Activated T-helper 2 cell treated with anti-CD3 and anti-CD28 coated beads, Interferon-gamma antibody, Interleukin-2, Interleukin-4, amounts not matched to agents 10 μg/mL and 5 μg/mL and 100 μg/mL, durations not matched to agents 14 hours and 24 hours and 36 hours (primary cell): Measurements from ENCODE around the gene CARMIL1. TPM values are rescaled to one million over a fixed set of nuclear protein-coding genes. Genes with fewer than 3 reads are reported as not detected.

Experiments used
- DNase-seq: peaks from one replicate; pipeline ENCODE4 v3.0.0; 2021; ENCODE audit warnings: low spot score
- H3K27ac Mint-ChIP-seq: one replicate; pipeline ENCODE4 v1.8.0; 2021; ENCODE audit warnings: mixed read lengths
- H3K27me3 Mint-ChIP-seq: one replicate; pipeline ENCODE4 v1.8.0; 2021; ENCODE audit warnings: low read depth, mixed read lengths
- H3K36me3 Mint-ChIP-seq: one replicate; pipeline ENCODE4 v1.8.0; 2021; ENCODE audit warnings: low read depth, mixed read lengths
- H3K4me1 Mint-ChIP-seq: one replicate; pipeline ENCODE4 v1.8.0; 2021; ENCODE audit warnings: low read depth, mixed read lengths
- H3K4me3 Mint-ChIP-seq: one replicate; pipeline ENCODE4 v1.8.0; 2021; ENCODE audit warnings: low read depth, mild to moderate bottlenecking, moderate library complexity, mixed read lengths
- H3K9me3 Mint-ChIP-seq: one replicate; pipeline ENCODE4 v1.8.0; 2021; ENCODE audit warnings: mixed read lengths
- intact Hi-C: fragments of 100-400 bp; cut with micrococcal nuclease; formaldehyde crosslinking; loops from one replicate; pipeline ENCODE4 v1.15.1; 2023
- total RNA-seq: library from RNA; stranded (reverse); gene quantifications from 2 replicates; pipeline ENCODE4 v1.2.3, GENCODE V29; 2022

Gene CARMIL1
- total RNA-seq, 1 donor from 2014 or later: 1.7 TPM

- H3K4me3 Mint-ChIP-seq: no peak overlapping the region
- H3K36me3 Mint-ChIP-seq: no peaks in the 10 kb centered on the region
- no peak overlapping the region for H3K27ac Mint-ChIP-seq
- no peaks in the 10 kb centered on the region for H3K27me3 Mint-ChIP-seq
- H3K4me1 Mint-ChIP-seq: peaks cover 10% of the 10 kb centered on the region
- DNase-seq: no peak
- intact Hi-C loops: no loop called here
- no peaks in the 10 kb centered on the region for H3K9me3 Mint-ChIP-seq
These were observed 307.8 kb downstream of the CARMIL1 start for GRCh38 chr6:25586927-25587326.

GRCh38 chr6:25590986-25591385 lies 311.8 kb downstream of the CARMIL1 start:
- H3K9me3 Mint-ChIP-seq: no peaks in the 10 kb centered on the region
- no peak overlapping the region for H3K27ac Mint-ChIP-seq
- no peaks in the 10 kb centered on the region for H3K4me1 Mint-ChIP-seq
- H3K4me3 Mint-ChIP-seq: no peak overlapping the region
- H3K36me3 Mint-ChIP-seq: no peaks in the 10 kb centered on the region
- DNase-seq: no peak
- intact Hi-C loops: no loop called here
- no peaks in the 10 kb centered on the region for H3K27me3 Mint-ChIP-seq

GRCh38 chr6:25596928-25597818 lies 318.0 kb downstream of the CARMIL1 start:
- DNase-seq: no peak
- Mint-ChIP-seq H3K9me3 (no peaks in the 10 kb centered on the region), H3K4me1 (peaks cover 4% of the 10 kb centered on the region), H3K27me3 (no peaks in the 10 kb centered on the region), H3K27ac (no peak overlapping the region), H3K4me3 (no peak overlapping the region), H3K36me3 (no peaks in the 10 kb centered on the region)
- intact Hi-C loops: no loop called here

GRCh38 chr6:25599516-25600085 lies 320.4 kb downstream of the CARMIL1 start:
- Mint-ChIP-seq H3K4me1 (peaks cover 4% of the 10 kb centered on the region), H3K27ac (no peak overlapping the region), H3K9me3 (no peaks in the 10 kb centered on the region), H3K4me3 (no peak overlapping the region), H3K36me3 (no peaks in the 10 kb centered on the region), H3K27me3 (no peaks in the 10 kb centered on the region)
- intact Hi-C loops: loop anchor here (5.0 kb wide), 1 partner anchor 42 kb away; no protein-coding TSS in a partner anchor
- no peak for DNase-seq

- H3K36me3 Mint-ChIP-seq: no peaks in the 10 kb centered on the region
- DNase-seq: no peak
- intact Hi-C loops: loop anchor here (1.0 to 5.0 kb wide), 3 partner anchors 45 to 379 kb away; no protein-coding TSS in a partner anchor
- no peak overlapping the region for H3K27ac Mint-ChIP-seq
- no peaks in the 10 kb centered on the region for H3K9me3 Mint-ChIP-seq
- H3K4me3 Mint-ChIP-seq: no peak overlapping the region
- no peaks in the 10 kb centered on the region for H3K27me3 Mint-ChIP-seq
- H3K4me1 Mint-ChIP-seq: peaks cover 4% of the 10 kb centered on the region
These were observed 322.9 kb downstream of the CARMIL1 start for GRCh38 chr6:25601800-25602673.

GRCh38 chr6:25602674-25602982 lies 323.5 kb downstream of the CARMIL1 start:
- Mint-ChIP-seq H3K27me3 (no peaks in the 10 kb centered on the region), H3K36me3 (no peaks in the 10 kb centered on the region), H3K9me3 (no peaks in the 10 kb centered on the region), H3K27ac (no peak overlapping the region), H3K4me1 (peaks cover under 1% of the 10 kb centered on the region), H3K4me3 (no peak overlapping the region)
- DNase-seq: no peak
- intact Hi-C loops: loop anchor here (2.0 to 5.0 kb wide), 2 partner anchors 45 to 380 kb away; no protein-coding TSS in a partner anchor

- no peak overlapping the region for H3K27ac Mint-ChIP-seq
- intact Hi-C loops: loop anchor here (2.0 to 5.0 kb wide), 2 partner anchors 46 to 380 kb away; no protein-coding TSS in a partner anchor
These were observed 324.1 kb downstream of the CARMIL1 start for GRCh38 chr6:25603251-25603650.

GRCh38 chr6:25606151-25606550 lies 327.0 kb downstream of the CARMIL1 start:
- no peak for DNase-seq
- intact Hi-C loops: no loop called here
- Mint-ChIP-seq H3K9me3 (no peaks in the 10 kb centered on the region), H3K36me3 (no peaks in the 10 kb centered on the region), H3K4me3 (no peak overlapping the region), H3K27me3 (no peaks in the 10 kb centered on the region), H3K4me1 (no peaks in the 10 kb centered on the region), H3K27ac (no peak overlapping the region)

More at GRCh38 chr6:25603251-25603650, 324.1 kb downstream of the CARMIL1 start:
- Mint-ChIP-seq H3K27me3 (no peaks in the 10 kb centered on the region), H3K36me3 (no peaks in the 10 kb centered on the region), H3K4me1 (no peaks in the 10 kb centered on the region), H3K9me3 (no peaks in the 10 kb centered on the region), H3K4me3 (no peak overlapping the region)
- DNase-seq: no peak

GRCh38 chr6:25608558-25609174 lies 329.5 kb downstream of the CARMIL1 start:
- intact Hi-C loops: no loop called here

GRCh38 chr6:25612666-25613065 lies 333.5 kb downstream of the CARMIL1 start:
- H3K9me3 Mint-ChIP-seq: no peaks in the 10 kb centered on the region
- no peaks in the 10 kb centered on the region for H3K27me3 Mint-ChIP-seq
- no peak overlapping the region for H3K4me3 Mint-ChIP-seq
- intact Hi-C loops: no loop called here
- no peaks in the 10 kb centered on the region for H3K4me1 Mint-ChIP-seq
- no peaks in the 10 kb centered on the region for H3K36me3 Mint-ChIP-seq
- no peak for DNase-seq
- no peak overlapping the region for H3K27ac Mint-ChIP-seq

More at GRCh38 chr6:25608558-25609174, 329.5 kb downstream of the CARMIL1 start:
- no peak overlapping the region for H3K4me3 Mint-ChIP-seq
- H3K4me1 Mint-ChIP-seq: no peaks in the 10 kb centered on the region
- no peaks in the 10 kb centered on the region for H3K9me3 Mint-ChIP-seq
- no peaks in the 10 kb centered on the region for H3K36me3 Mint-ChIP-seq
- DNase-seq: no peak
- H3K27ac Mint-ChIP-seq: no peak overlapping the region
- no peaks in the 10 kb centered on the region for H3K27me3 Mint-ChIP-seq

- H3K4me3 Mint-ChIP-seq: no peak overlapping the region
These were observed 334.2 kb downstream of the CARMIL1 start for GRCh38 chr6:25613415-25613814.

GRCh38 chr6:25614052-25614451 lies 334.9 kb downstream of the CARMIL1 start:
- DNase-seq: no peak
- Mint-ChIP-seq H3K27me3 (no peaks in the 10 kb centered on the region), H3K9me3 (no peaks in the 10 kb centered on the region), H3K36me3 (no peaks in the 10 kb centered on the region), H3K4me1 (no peaks in the 10 kb centered on the region), H3K4me3 (no peak overlapping the region), H3K27ac (no peak overlapping the region)
- intact Hi-C loops: no loop called here

More at GRCh38 chr6:25613415-25613814, 334.2 kb downstream of the CARMIL1 start:
- Mint-ChIP-seq H3K9me3 (no peaks in the 10 kb centered on the region), H3K36me3 (no peaks in the 10 kb centered on the region), H3K4me1 (no peaks in the 10 kb centered on the region), H3K27ac (no peak overlapping the region), H3K27me3 (no peaks in the 10 kb centered on the region)
- intact Hi-C loops: no loop called here
- no peak for DNase-seq
